Activated CD4-positive, alpha-beta T cell treated with anti-CD3 and anti-CD28 coated beads, Interleukin-2, amount 10 ng/mL, durations not matched to agents 24 days and 14 days (primary cell): ENCODE data around the gene TM2D1. TPM values are rescaled to one million over a fixed set of nuclear protein-coding genes. Genes with fewer than 3 reads are reported as not detected.
"Not testable (repeated sequence)": the region's sequence is repeated elsewhere in the genome, so short reads cannot be mapped to it uniquely, and the experiment has no call there.

Experiments used
- DNase-seq: peaks from one replicate; pipeline ENCODE4 v3.0.0; 2022
- H3K27ac Mint-ChIP-seq: one replicate; pipeline ENCODE4 v1.8.0; 2022; ENCODE audit warnings: mild to moderate bottlenecking, mixed read lengths
- H3K27me3 Mint-ChIP-seq: one replicate; pipeline ENCODE4 v1.8.0; 2022; ENCODE audit warnings: mixed read lengths
- H3K36me3 Mint-ChIP-seq: one replicate; pipeline ENCODE4 v1.8.0; 2022; ENCODE audit warnings: low read depth, mild to moderate bottlenecking, mixed read lengths
- H3K4me1 Mint-ChIP-seq: one replicate; pipeline ENCODE4 v1.8.0; 2021; ENCODE audit warnings: mixed read lengths
- H3K4me3 Mint-ChIP-seq: one replicate; pipeline ENCODE4 v1.8.0; 2022; ENCODE audit warnings: mild to moderate bottlenecking, moderate library complexity, mixed read lengths
- H3K9me3 Mint-ChIP-seq: one replicate; pipeline ENCODE4 v1.8.0; 2021; ENCODE audit warnings: mixed read lengths
- intact Hi-C: fragments of 100-400 bp; cut with micrococcal nuclease; formaldehyde crosslinking; loops from one replicate; pipeline ENCODE4 v1.15.1; 2023
- total RNA-seq: library from RNA; stranded (reverse); gene quantifications from 2 replicates; pipeline ENCODE4 v1.2.3, GENCODE V29; 2022

Gene TM2D1
- total RNA-seq, 1 donor from 2014 or later = 29.8 TPM

DNA sequence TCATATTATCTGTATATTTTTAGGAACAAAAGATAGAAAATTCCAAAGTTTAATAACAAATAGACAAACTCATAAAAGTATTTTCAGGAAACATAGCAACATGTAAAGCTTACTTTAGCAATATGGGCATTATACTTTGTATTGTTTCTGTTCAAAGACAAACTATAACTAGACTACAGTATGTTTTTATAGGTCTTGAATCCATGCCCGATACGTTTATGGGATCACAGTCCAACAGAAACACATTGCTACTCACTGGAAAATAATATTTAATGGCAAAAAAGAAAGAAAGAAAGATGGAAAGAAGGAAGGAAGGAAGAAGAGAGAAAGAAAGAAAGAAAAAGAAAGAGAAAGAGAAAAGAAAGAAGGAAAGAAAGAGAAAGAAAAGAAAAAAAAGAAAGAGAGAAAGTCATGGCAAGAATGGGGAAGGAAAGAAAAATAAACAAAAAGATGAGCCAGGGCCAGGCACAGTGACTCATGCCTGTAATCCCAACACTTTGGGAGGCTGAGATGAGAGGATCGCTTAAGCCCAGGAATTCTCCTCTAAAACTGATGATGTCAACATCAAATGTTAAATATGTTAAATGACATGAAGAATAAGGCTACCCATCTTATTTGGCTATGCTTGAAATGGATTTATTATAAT is 32.7 kb downstream of the TM2D1 start:
- peaks cover 3% of the 10 kb centered on the region for H3K4me1 Mint-ChIP-seq
- no peaks in the 10 kb centered on the region for H3K9me3 Mint-ChIP-seq
- no peaks in the 10 kb centered on the region for H3K27me3 Mint-ChIP-seq
- peaks cover 38% of the 10 kb centered on the region for H3K36me3 Mint-ChIP-seq
- intact Hi-C loops = no loop called here
- no peak for DNase-seq
- H3K4me3 Mint-ChIP-seq = no peak overlapping the region
- H3K27ac Mint-ChIP-seq = no peak overlapping the region

DNA sequence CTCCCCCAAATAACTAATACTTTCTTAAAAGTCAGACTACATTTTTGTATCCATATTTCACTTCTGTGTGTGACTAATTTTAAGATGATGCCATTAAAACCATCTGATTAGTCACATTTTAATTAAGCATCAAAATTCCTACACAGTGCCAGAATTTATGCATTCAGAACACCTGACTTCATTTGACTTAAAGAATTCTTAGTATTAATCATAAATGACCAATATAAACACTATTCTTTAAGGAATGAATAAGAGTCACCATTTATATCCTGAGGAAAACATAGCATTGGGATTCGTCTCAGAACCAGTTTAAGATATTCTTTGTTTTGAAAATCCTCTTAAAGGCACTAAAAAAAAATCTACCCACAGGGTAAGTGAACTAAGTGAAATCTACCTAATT is 37.0 kb downstream of the TM2D1 start:
- H3K27me3 Mint-ChIP-seq = no peaks in the 10 kb centered on the region
- H3K27ac Mint-ChIP-seq = no peak overlapping the region
- intact Hi-C loops = no loop called here
- H3K36me3 Mint-ChIP-seq = peaks cover 37% of the 10 kb centered on the region
- DNase-seq = no peak
- no peaks in the 10 kb centered on the region for H3K9me3 Mint-ChIP-seq
- peaks cover 5% of the 10 kb centered on the region for H3K4me1 Mint-ChIP-seq
- no peak overlapping the region for H3K4me3 Mint-ChIP-seq

DNA sequence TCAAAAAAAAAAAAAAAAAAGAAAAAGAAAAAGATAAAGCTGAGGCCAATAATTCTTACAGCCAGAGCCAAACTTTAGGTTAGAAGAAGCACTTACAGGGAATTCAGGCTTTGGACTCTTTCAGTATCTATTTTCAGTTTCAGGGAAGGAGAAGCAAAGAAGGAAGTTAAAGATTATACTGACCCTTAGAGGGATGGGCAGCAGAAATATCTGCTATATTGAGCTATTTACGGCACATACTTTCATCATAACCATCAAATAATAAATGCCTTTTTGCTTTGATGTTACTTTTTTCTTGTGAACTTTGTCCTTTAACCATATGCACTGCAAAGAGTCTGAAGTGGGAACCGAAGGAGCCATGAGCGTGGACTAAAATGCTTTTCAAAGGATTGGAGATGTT is 42.0 kb downstream of the TM2D1 start:
- H3K4me1 Mint-ChIP-seq = peaks cover 1% of the 10 kb centered on the region
- peaks cover 42% of the 10 kb centered on the region for H3K36me3 Mint-ChIP-seq
- H3K9me3 Mint-ChIP-seq = no peaks in the 10 kb centered on the region

DNA sequence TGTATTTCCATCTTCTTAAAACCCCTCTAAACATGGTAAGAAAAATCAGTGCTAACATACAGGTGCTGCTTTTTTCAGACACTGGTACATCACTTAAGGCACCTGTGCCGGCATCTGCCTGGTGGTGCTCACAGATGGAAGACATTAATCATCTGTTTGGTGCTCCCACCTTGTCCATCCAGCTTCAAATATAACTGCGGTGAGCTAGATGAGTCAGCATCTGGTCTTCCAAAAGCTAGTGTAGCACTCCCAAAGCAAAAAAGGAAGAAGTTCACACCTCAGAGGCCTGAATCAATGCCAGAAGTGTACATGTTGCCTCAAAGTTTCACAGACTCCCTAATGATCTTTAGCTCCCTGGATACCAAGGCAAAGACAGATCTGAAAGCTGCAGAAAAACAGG is 44.4 kb downstream of the TM2D1 start:
- Mint-ChIP-seq H3K27me3 (no peaks in the 10 kb centered on the region), H3K4me3 (no peak overlapping the region), H3K4me1 (no peaks in the 10 kb centered on the region), H3K36me3 (peaks cover 32% of the 10 kb centered on the region), H3K27ac (no peak overlapping the region), H3K9me3 (no peaks in the 10 kb centered on the region)
- intact Hi-C loops = no loop called here
- no peak for DNase-seq

More for the DNA sequence above, 42.0 kb downstream of the TM2D1 start:
- no peak for DNase-seq
- H3K27me3 Mint-ChIP-seq = no peaks in the 10 kb centered on the region
- intact Hi-C loops = no loop called here
- no peak overlapping the region for H3K4me3 Mint-ChIP-seq
- no peak overlapping the region for H3K27ac Mint-ChIP-seq

DNA sequence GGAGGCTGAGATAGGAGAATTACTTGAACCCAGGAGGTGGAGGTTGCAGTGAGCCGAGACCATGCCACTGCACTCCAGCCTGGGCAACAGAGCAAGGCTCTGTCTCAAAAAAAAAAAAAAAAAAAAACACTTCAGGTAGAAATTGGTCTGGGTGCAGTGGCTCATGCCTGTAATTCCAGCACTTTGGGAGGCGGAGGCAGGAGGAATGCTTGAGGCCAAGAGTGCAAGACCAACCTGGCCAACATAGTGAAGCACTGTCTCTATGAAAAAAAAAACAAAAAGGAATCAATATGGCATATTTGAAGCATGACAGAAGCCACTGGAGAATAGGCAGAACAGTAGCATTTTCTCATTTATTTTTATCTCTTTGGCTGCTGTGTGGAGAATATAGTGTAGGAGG is 48.1 kb downstream of the TM2D1 start:
- H3K4me1 Mint-ChIP-seq, H3K27me3 Mint-ChIP-seq, H3K9me3 Mint-ChIP-seq, intact Hi-C loops, H3K27ac Mint-ChIP-seq, H3K4me3 Mint-ChIP-seq, DNase-seq: not testable (repeated sequence)
- H3K36me3 Mint-ChIP-seq = peaks cover 13% of the 10 kb centered on the region

DNA sequence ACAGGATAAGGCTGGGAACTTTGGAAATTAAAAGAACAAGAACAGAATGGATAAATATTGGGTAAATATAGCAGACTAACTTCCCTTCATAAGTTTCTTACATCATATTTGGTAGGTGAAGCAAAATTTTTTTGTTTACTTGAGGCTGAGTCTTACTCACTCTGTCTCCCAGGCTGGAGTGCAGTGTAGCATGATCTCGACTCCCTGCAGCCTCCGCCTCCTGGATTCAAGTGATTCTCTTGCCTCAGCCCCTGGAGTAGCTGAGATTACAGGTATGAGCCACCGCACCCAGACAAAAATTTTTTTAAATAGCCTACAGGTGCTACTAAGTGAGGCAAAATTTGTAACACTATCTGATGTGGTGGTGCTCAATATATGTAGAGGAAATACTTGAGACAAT is 50.7 kb downstream of the TM2D1 start:
- intact Hi-C loops = no loop called here
- Mint-ChIP-seq H3K4me3 (no peak overlapping the region), H3K27me3 (no peaks in the 10 kb centered on the region), H3K27ac (no peak overlapping the region), H3K4me1 (no peaks in the 10 kb centered on the region), H3K9me3 (no peaks in the 10 kb centered on the region), H3K36me3 (no peaks in the 10 kb centered on the region)
- DNase-seq = no peak

DNA sequence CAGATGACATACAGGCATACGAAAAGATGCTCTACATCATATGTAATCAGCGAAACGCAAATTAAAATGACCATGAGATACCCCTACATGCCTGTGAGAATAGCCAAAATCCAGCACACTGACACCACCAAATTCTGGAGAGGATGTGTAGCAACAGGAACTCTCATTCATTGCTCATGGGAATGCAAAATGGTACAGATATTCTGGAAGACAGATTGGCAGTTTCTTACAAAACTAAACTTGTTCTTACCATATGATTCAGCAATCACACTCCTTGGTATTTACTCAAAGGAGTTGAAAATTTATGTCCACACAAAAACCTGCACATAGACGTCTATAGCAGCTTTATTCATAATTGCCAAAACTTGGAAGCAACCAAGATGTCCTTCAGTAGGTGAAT is 52.6 kb downstream of the TM2D1 start:
- H3K27me3 Mint-ChIP-seq = no peaks in the 10 kb centered on the region
- DNase-seq = no peak
- H3K27ac Mint-ChIP-seq = no peak overlapping the region

DNA sequence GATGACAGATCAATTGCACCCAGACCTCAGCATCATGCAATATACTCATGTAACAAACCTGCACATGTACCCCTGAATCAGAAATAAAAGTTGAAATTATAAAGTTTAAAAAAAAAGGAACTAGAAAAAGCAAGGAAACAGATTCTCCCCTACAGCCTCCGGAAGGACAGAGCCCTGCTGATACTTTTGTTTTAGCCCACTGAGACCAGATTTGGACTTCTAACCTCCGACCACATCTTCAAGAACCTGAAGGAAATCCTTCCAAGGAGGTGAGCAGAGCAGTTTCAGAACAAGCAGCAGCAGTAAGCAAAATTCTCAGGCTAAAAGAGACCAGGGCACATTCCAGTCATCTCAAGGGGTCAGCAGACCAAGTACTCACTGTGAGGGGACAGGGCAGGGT is 54.5 kb downstream of the TM2D1 start:
- intact Hi-C loops = no loop called here
- no peaks in the 10 kb centered on the region for H3K36me3 Mint-ChIP-seq
- H3K4me3 Mint-ChIP-seq = no peak overlapping the region
- H3K27ac Mint-ChIP-seq = no peak overlapping the region
- DNase-seq = no peak
- H3K9me3 Mint-ChIP-seq = no peaks in the 10 kb centered on the region
- H3K4me1 Mint-ChIP-seq = no peaks in the 10 kb centered on the region
- H3K27me3 Mint-ChIP-seq = no peaks in the 10 kb centered on the region

More for the DNA sequence above, 52.6 kb downstream of the TM2D1 start:
- no peaks in the 10 kb centered on the region for H3K36me3 Mint-ChIP-seq
- H3K4me1 Mint-ChIP-seq = no peaks in the 10 kb centered on the region
- H3K9me3 Mint-ChIP-seq = no peaks in the 10 kb centered on the region
- intact Hi-C loops = no loop called here
- no peak overlapping the region for H3K4me3 Mint-ChIP-seq

DNA sequence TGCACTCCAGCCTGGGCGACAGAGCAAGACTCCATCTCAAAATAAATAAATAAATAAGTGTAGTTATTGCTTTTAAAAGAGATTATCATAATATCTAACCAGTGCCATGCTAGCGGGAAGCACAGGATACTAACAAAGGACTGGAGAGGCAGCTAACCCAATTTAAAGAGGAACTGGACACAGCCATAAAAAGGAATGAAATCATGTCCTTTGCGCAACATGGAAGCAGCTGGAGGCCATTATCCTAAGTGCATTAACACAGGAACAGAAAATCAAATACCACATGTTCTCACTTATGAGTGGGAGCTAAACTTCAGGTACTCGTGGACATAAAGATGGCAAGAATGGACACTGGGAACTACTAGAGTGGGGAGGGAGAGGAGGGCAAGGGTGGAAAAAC is 54.9 kb downstream of the TM2D1 start:
- Mint-ChIP-seq H3K36me3 (no peaks in the 10 kb centered on the region), H3K27ac (no peak overlapping the region), H3K27me3 (no peaks in the 10 kb centered on the region), H3K4me3 (no peak overlapping the region), H3K9me3 (no peaks in the 10 kb centered on the region), H3K4me1 (no peaks in the 10 kb centered on the region)
- intact Hi-C loops = no loop called here
- no peak for DNase-seq

DNA sequence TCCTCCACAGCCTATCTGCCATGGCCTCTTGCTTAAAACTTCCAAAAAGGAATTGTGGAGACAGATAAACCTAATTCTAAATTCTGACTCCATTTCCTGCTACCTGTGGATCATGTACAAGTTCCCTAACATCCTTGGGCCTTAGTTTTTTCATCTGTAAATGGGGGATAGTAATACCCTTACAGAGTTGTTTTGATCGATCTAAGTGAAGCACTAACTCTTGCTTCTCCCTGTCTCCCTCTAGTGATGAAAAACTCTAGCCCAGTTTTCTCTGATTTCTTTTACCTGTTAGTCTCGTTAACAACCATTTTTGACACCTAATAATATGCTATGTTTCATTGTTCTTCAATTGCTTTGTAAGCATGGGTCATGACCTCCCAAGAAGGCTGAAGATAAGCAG is 65.9 kb downstream of the TM2D1 start:
- intact Hi-C loops = no loop called here
- Mint-ChIP-seq H3K9me3 (no peaks in the 10 kb centered on the region), H3K4me1 (no peaks in the 10 kb centered on the region), H3K27me3 (peaks cover 5% of the 10 kb centered on the region), H3K36me3 (no peaks in the 10 kb centered on the region), H3K4me3 (no peak overlapping the region), H3K27ac (no peak overlapping the region)
- no peak for DNase-seq

DNA sequence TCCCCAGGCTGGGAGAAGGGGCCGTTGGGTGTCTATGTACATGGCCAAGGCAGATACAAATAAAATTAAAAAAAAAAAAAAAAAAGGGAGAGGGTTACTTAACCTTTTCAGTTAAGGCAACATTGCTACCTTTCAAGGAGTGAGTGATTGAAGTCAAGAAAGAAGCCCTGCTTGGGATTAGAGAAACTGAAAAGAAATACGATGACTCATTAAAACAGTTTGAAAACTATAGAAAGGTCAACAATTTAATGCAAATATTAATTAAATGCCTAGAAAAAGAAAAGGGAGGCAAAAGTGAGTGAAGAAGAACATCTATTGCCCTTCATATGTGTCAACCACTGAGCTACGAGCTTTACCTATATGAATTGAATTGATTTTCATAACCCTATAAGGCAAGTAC is 69.5 kb downstream of the TM2D1 start:
- Mint-ChIP-seq H3K9me3 (no peaks in the 10 kb centered on the region), H3K4me1 (no peaks in the 10 kb centered on the region), H3K4me3 (no peak overlapping the region), H3K27ac (no peak overlapping the region), H3K36me3 (no peaks in the 10 kb centered on the region), H3K27me3 (peaks cover 5% of the 10 kb centered on the region)
- intact Hi-C loops = loop anchor here (1.0 kb wide), 1 partner anchor 8 kb away; no protein-coding TSS in a partner anchor
- DNase-seq = no peak

DNA sequence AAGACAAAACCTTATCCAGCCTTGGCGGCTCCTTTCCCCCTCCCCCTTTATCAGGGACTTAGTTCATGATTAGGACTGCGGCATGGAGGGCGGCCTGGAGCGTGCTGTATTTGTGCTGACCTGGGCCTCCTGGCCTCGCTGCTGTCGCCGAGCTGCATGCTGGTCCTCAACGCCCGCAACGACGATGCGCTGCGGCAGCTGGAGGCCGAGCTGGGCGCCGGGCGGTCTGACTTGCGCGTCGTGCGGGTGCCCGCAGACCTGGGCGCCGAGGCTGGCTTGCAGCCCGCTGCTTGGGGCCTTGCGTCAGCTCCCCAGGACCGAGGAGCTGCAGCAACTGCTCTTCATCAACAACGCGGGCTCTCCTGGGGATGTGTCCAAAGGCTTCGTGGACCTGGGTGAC is 70.9 kb downstream of the TM2D1 start:
- Mint-ChIP-seq H3K9me3 (no peaks in the 10 kb centered on the region), H3K27me3 (peaks cover 4% of the 10 kb centered on the region), H3K4me3 (no peak overlapping the region), H3K36me3 (no peaks in the 10 kb centered on the region), H3K27ac (no peak overlapping the region), H3K4me1 (no peaks in the 10 kb centered on the region)
- intact Hi-C loops = no loop called here
- DNase-seq = no peak

DNA sequence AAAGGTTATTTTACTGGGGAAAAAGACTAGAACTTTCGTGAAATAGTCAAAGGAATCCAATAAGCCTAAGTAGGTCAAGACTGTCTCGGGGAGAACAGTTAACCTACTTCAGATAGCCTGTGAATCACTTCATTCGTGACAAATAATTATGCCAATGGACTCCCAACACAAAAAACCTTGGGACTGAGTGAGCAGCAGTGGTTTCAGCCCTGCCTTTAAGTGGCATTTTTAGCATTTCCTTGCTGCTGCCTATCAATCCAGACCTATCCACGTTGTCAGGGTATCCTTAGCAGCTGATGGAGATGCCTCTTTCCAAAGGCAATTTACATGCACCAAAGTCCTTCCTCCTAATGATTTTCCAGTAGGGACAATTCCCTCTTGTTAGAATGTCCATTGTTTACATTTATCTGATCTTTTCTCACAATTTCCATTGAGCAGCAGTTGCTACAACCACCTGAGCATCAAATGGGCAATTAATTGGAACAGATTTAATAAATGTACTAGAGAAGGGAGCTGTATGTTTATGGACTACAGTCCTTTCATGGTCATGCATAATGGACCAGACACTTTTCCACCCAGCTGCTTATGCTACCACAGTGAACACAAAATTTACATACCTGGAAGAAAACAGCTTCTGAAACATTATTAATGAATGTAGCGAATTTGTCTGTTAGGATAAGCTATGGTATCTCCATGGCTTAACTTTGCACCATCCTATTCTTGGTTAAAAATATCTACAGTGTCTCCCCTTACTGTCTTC is 75.8 kb downstream of the TM2D1 start:
- DNase-seq = no peak
- intact Hi-C loops = no loop called here
- H3K36me3 Mint-ChIP-seq = no peaks in the 10 kb centered on the region

DNA sequence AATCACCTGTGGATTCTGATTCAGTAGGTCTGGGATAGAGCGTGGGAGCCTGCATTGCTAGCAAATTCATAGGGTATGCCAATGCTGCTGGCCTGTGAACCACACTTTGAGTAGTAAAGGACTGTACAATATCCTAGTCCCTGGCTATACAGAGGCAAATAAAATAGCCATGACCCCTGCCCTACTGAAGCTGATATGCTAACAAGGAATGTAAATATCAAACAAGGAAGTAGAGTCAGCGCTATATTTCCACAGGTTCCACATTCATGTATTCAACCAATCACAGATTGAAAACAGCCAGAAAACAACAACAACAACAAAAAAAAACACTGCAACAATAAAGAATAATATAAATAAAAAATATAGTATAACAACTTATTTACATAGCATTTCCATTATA is 77.8 kb downstream of the TM2D1 start:
- Mint-ChIP-seq H3K27me3 (no peaks in the 10 kb centered on the region), H3K27ac (no peak overlapping the region), H3K4me1 (no peaks in the 10 kb centered on the region), H3K4me3 (no peak overlapping the region), H3K9me3 (no peaks in the 10 kb centered on the region), H3K36me3 (no peaks in the 10 kb centered on the region)
- intact Hi-C loops = loop anchor here (1.0 kb wide), 1 partner anchor 8 kb away; no protein-coding TSS in a partner anchor
- no peak for DNase-seq

More for the DNA sequence above, 75.8 kb downstream of the TM2D1 start:
- Mint-ChIP-seq H3K4me1 (no peaks in the 10 kb centered on the region), H3K4me3 (no peak overlapping the region), H3K27me3 (no peaks in the 10 kb centered on the region), H3K9me3 (no peaks in the 10 kb centered on the region), H3K27ac (no peak overlapping the region)
